ENCODE results near the gene PDCL2.

Gene PDCL2

DNA sequence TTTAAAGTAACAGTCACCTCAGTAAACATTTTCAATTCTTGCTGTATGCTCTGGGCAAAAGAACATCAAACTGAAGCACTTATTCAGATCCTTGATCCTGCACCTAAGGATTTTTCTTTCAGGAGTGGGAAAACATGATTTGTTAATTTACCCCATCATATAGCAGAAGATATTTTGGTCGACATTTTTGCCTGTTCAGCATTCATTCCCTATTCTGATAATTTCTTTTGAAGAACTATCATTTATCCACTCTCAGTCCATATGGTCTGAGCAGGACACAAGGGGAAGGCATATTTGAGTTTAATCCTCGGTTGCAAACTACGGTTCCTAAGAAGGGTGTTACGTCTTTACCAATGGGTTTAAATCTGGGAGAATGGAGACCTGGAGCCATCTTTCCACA, 44.1 kb downstream of the PDCL2 start:
- DNase-seq (ENCODE audit: extremely low read depth, low read depth) = no peak
- TF ChIP-seq, protein P1, sequence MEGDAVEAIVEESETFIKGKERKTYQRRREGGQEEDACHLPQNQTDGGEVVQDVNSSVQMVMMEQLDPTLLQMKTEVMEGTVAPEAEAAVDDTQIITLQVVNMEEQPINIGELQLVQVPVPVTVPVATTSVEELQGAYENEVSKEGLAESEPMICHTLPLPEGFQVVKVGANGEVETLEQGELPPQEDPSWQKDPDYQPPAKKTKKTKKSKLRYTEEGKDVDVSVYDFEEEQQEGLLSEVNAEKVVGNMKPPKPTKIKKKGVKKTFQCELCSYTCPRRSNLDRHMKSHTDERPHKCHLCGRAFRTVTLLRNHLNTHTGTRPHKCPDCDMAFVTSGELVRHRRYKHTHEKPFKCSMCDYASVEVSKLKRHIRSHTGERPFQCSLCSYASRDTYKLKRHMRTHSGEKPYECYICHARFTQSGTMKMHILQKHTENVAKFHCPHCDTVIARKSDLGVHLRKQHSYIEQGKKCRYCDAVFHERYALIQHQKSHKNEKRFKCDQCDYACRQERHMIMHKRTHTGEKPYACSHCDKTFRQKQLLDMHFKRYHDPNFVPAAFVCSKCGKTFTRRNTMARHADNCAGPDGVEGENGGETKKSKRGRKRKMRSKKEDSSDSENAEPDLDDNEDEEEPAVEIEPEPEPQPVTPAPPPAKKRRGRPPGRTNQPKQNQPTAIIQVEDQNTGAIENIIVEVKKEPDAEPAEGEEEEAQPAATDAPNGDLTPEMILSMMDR (IDR thresholded peaks at IDR 0.05; ENCODE audit: low read depth, low read length, missing control alignments) = no peak
- peak overlapping the region; percentile 75 for H3K4me3 ChIP-seq (replicated peaks; ENCODE audit: low read depth, low read length)

DNA sequence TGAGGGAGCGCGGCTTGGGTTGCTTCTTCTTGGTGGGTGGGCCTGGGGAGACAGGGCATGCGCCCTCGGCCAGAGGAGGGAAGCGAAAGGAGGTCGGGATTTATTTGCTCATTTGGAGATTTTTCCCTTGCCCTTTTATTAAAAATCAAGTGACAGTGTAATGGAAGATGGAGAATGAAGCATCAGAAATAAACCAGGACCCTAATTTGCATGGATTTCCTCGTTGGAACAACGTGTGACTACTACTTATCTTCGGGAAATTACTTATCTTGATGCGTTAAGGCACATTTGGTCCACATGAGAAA, 44.6 kb downstream of the PDCL2 start:
- no peak for DNase-seq (ENCODE audit: extremely low read depth, low read depth)
- TF ChIP-seq, protein P1 (IDR thresholded peaks at IDR 0.05; ENCODE audit: low read depth, low read length, missing control alignments) = no peak
- H3K4me3 ChIP-seq (replicated peaks; ENCODE audit: low read depth, low read length) = peak overlapping the region; percentile 75

DNA sequence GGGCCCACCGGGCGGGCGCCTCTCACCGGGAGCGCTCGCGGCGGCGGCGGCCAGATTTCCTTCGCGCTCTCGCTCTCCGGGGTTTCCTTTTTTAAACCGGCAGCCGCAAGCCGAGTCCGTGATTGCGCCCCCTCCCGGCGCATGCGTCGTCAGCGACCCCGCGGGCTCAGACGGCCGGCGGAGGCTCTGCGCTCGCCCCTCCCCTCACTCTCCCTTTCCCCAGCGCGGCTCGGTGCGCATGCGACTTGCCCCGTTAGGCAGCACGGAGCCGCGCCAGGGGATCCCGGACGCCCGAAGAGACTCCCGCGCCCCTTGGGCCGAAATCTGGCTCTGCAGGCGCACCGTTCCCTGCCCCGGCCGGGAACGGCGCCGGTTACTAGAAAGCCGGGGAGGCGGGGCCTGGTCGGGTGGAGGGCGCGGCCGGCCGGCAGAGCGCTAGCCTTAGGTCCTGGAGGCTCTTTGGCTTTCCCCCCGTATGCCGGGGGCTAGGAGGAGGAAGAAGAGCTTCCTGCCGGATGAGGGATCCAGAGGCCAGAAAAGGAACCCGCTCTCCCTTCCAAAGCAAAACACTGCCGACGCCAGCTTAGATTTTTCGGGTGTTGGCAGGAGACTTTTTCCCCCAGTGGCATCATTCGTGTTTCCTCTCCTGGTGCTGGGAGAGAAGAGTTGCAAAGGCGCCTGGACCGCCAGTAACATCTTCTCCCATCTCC, 45.1 kb downstream of the PDCL2 start, which contains the start of gene CLOCK:
Gene CLOCK (minus strand): TSS at position 154 of the 710 bp plus-strand sequence. CDS start 64,124 bp downstream, outside the sequence.
- DNase-seq (ENCODE audit: extremely low read depth, low read depth) = peak; percentile 48
- TF ChIP-seq, protein P1 (IDR thresholded peaks at IDR 0.05; ENCODE audit: low read depth, low read length, missing control alignments) = peak; percentile 52

DNA sequence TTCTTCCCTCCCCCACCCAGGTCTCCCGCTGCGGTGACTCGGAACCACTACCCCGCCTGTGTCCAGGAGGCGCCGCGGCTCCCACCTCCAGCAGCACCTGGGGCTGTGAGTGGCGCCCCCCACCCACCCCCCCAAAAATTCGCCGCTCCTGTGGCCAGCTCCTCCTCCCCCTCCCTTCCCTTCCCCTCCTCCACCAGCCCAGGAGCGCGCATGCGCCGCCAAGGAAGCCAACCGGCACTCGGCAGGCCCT, 45.6 kb downstream of the PDCL2 start:
- H3K4me3 ChIP-seq (replicated peaks; ENCODE audit: low read depth, low read length) = peak overlapping the region; percentile 75
- DNase-seq (ENCODE audit: extremely low read depth, low read depth) = no peak
- TF ChIP-seq, protein P1 (IDR thresholded peaks at IDR 0.05; ENCODE audit: low read depth, low read length, missing control alignments) = no peak

More for the DNA sequence above, 45.1 kb downstream of the PDCL2 start, which contains the start of gene CLOCK:
- H3K4me3 ChIP-seq (replicated peaks; ENCODE audit: low read depth, low read length) = peak within 1 kb of the TSS; percentile 75

DNA sequence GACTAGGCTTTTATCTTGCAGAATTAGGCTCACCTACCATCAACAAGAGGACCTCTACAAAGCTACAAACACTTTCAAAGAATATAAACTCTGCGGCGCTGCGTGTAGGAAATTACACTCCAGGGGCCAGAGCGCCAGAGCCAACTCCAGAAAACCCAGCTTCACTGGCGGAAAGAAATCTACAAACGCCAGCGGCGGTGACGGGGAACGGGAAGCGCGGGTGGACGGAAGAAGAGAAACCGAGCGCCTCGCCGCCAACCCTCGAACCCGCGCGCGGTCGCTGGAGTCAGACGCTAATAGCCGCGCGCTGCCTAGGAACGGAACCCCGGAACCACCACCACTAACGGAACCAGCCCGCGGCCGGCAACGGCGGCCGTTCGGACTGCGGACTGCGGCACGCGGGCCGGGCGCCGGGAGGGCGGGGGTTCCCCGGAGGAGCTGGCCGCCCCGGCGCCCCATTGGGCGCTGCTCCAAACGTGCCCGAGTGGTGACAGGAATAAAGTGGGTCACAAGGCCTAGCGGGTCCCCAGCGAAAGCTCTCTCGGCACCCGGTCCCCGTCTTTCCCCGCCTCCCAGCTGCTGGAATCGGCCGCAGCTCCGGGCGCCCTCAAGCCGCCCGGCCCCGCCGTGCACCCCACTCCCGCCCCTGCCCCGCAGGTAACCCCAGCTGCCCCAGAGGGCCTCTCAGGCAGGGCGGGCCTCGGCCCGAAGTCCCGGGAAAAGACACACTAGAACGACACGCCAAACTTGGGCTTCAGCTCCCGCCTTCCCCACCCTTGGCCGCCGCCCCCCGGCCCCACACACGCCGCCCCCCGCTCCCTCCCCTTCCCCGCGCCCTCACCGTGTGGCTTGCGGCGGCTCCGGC, 46.2 kb downstream of the PDCL2 start:
- TF ChIP-seq, protein P1 (IDR thresholded peaks at IDR 0.05; ENCODE audit: low read depth, low read length, missing control alignments) = no peak
- DNase-seq (ENCODE audit: extremely low read depth, low read depth) = no peak
- H3K4me3 ChIP-seq (replicated peaks; ENCODE audit: low read depth, low read length) = peak overlapping the region; percentile 75

DNA sequence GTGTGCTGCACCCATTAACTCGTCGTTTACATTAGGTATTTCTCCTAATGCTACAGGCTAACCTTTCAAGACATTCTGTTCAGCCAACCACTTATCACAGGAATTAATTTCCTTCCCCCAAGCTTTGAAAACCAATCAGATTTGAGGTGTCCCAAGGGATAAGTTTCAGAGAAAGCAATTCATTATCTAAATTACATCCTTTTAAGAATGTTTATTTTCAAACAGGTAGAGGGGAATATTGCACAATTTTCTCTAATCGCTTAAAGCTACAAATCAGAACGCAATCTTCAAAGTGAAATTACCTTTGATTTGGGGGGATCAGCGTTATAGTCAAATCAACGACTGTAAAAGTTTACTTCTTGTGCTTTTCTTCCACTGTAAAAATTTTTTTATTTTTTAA, 46.9 kb downstream of the PDCL2 start:
- TF ChIP-seq, protein P1 (IDR thresholded peaks at IDR 0.05; ENCODE audit: low read depth, low read length, missing control alignments) = no peak
- peak overlapping the region; percentile 75 for H3K4me3 ChIP-seq (replicated peaks; ENCODE audit: low read depth, low read length)
- no peak for DNase-seq (ENCODE audit: extremely low read depth, low read depth)
